ENCODE results near the gene LENG8. TPM values are rescaled to one million over a fixed set of nuclear protein-coding genes. Genes with fewer than 3 reads are reported as not detected.

Gene LENG8
- total and polyA plus RNA-seq, 2 of the 13 experiments (the other 11 are each of a cell fraction or from before 2014, with no cell fraction given): 14.3 to 41.9 TPM

DNA sequence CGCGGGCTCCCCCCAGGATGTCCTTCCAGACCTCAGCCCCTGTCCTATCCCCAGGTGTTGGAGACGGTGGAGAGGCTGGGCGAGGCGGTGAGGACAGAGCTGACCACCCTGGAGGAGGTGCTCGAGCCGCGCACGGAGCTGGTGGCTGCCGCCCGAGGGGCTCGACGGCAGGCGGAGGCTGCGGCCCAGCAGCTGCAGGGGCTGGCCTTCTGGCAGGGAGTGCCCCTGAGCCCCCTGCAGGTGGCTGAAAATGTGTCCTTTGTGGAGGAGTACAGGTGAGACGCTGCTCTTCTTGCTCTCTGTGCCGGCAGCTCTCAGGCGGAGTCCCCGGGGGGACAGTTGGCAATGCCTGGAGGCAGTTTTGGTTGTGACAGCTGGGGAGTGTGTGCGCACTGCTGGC lies 26.9 kb upstream of the LENG8 start:
- BruUV-seq (replicated peaks): no TSS peak
- no peaks in the 10 kb centered on the region for H3K9me3 ChIP-seq (ENCODE audit: low read length)
- H3K4me1 ChIP-seq (ENCODE audit: insufficient read depth, low read length): peaks cover 50% of the 10 kb centered on the region
- H3K79me2 ChIP-seq (ENCODE audit: insufficient read depth, low read length): no peaks in the 10 kb centered on the region
- H3K9ac ChIP-seq (ENCODE audit: insufficient read depth, low read depth, low read length): no peak overlapping the region
- in situ Hi-C loops (cut with HindIII; ENCODE audit: extremely low pct_ligation_motif_present, low pct_unique_long_range_greater_than_20kb) (no loop called here), intact Hi-C loops (cut with micrococcal nuclease; ENCODE audit: unreplicated experiment) (no loop called here)
- ATAC-seq (no peak), DNase-seq (ENCODE audit: low spot score) (no peak), FAIRE-seq (no peak)
- no peak overlapping the region for H3K4me2 ChIP-seq (ENCODE audit: low read depth, low read length)
- no peak overlapping the region for H2AFZ ChIP-seq (ENCODE audit: low read length)
- ChIA-PET POLR2A (interaction anchor here (1.3 to 4.2 kb wide), 3 partner anchors 8 to 40 kb away, joined by 3 to 41 read pairs (median 32); partner anchors contain the start of gene LENG9), CTCF (ENCODE audit: low intra/inter-chr PET ratio, low total read pairs) (no interaction called here)
- H3K27ac ChIP-seq (ENCODE audit: extremely low read length, insufficient read depth, low read length): no peak overlapping the region
- WGBS (ENCODE audit: low lambda C conversion rate): 94% methylated on average over 12 of the region's 20 CpGs
- H4K20me1 ChIP-seq (ENCODE audit: insufficient read depth, low read length): no peaks in the 10 kb centered on the region
- no peaks in the 10 kb centered on the region for H3K36me3 ChIP-seq (replicated peaks in 1 of 2; ENCODE audit: control insufficient read depth in 1 of 2, insufficient read depth in 2 of 2, low read length in 2 of 2)
- no peak overlapping the region for H3K4me3 ChIP-seq (replicated peaks in 1 of 3; ENCODE audit: insufficient read depth in 1 of 3, low read depth in 2 of 3, low read length in 3 of 3)
- H3K27me3 ChIP-seq (ENCODE audit: control insufficient read depth in 1 of 2, insufficient read depth in 2 of 2, low read length in 2 of 2): no peaks in the 10 kb centered on the region
- no peak for TF ChIP-seq MAZ (IDR thresholded peaks at IDR 0.05; ENCODE audit: borderline replicate concordance, low read depth, low read length)
- no peak for TF ChIP-seq MAZ (CRISPR knock-in tag; IDR thresholded peaks at IDR 0.05; ENCODE audit: low read depth)
- TF ChIP-seq KLF11 (CRISPR knock-in tag; IDR thresholded peaks at IDR 0.05): no peak
- TF ChIP-seq ZNF644 (CRISPR knock-in tag; IDR thresholded peaks at IDR 0.05; ENCODE audit: low read depth): no peak
- no peak for TF ChIP-seq MLXIP (CRISPR knock-in tag; IDR thresholded peaks at IDR 0.05; ENCODE audit: borderline replicate concordance)
- TF ChIP-seq ZNF20 (CRISPR knock-in tag; IDR thresholded peaks at IDR 0.05): no peak
- no peak for TF ChIP-seq ZNF766 (CRISPR knock-in tag; IDR thresholded peaks at IDR 0.05; ENCODE audit: borderline replicate concordance)
- TF ChIP-seq ZBTB7A (CRISPR knock-in tag; IDR thresholded peaks at IDR 0.05): no peak
- TF ChIP-seq PAF1 (CRISPR knock-in tag; IDR thresholded peaks at IDR 0.05): no peak
- TF ChIP-seq RBFOX2 (IDR thresholded peaks at IDR 0.05; ENCODE audit: low read depth, low read length): 0 out of 2 replicates have a peak, but pooled peaks have one; percentile 33
- 0 out of 2 replicates have a peak, but pooled peaks have one; percentile 10 for TF ChIP-seq ZNF687 (CRISPR knock-in tag; IDR thresholded peaks at IDR 0.05)
- no peak for TF ChIP-seq ZNF350 (CRISPR knock-in tag; IDR thresholded peaks at IDR 0.05; ENCODE audit: borderline replicate concordance, low read depth)
- TF ChIP-seq ESRRA (CRISPR knock-in tag; IDR thresholded peaks at IDR 0.05; ENCODE audit: low read depth): no peak
- TF ChIP-seq, protein P1, sequence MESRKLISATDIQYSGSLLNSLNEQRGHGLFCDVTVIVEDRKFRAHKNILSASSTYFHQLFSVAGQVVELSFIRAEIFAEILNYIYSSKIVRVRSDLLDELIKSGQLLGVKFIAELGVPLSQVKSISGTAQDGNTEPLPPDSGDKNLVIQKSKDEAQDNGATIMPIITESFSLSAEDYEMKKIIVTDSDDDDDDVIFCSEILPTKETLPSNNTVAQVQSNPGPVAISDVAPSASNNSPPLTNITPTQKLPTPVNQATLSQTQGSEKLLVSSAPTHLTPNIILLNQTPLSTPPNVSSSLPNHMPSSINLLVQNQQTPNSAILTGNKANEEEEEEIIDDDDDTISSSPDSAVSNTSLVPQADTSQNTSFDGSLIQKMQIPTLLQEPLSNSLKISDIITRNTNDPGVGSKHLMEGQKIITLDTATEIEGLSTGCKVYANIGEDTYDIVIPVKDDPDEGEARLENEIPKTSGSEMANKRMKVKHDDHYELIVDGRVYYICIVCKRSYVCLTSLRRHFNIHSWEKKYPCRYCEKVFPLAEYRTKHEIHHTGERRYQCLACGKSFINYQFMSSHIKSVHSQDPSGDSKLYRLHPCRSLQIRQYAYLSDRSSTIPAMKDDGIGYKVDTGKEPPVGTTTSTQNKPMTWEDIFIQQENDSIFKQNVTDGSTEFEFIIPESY (CRISPR knock-in tag; IDR thresholded peaks at IDR 0.05): peak; percentile 14; the same call in 1 of the 2 replicates

Measured in HepG2 (cell line).